ENCODE data around the gene SORCS2. TPM values are rescaled to one million over a fixed set of nuclear protein-coding genes. Genes with fewer than 3 reads are reported as not detected.

Gene SORCS2
- total RNA-seq, 4 donors from 2014 or later, result 1.1 to 2.5 (median 2.0) TPM

GRCh38 chr4:7711307-7711963 lies 519.1 kb downstream of the SORCS2 start:
- WGBS, 2 donors, result 85 to 91% methylated on average over 6 to 7 of the region's 10 CpGs
- no peak overlapping the region for H3K4me3 ChIP-seq
- no peak for DNase-seq
- intact Hi-C loops (cut with DNase I), result no loop called here
- H3K9me3 ChIP-seq, result no peaks in the 10 kb centered on the region
- no peaks in the 10 kb centered on the region for H3K36me3 ChIP-seq
- H3K27me3 ChIP-seq, result no peaks in the 10 kb centered on the region
- no peaks in the 10 kb centered on the region for H3K4me1 ChIP-seq
- H3K27ac ChIP-seq, result no peak overlapping the region
- no peak for TF ChIP-seq POLR2A (IDR thresholded peaks at IDR 0.05)
- TF ChIP-seq, protein P1, sequence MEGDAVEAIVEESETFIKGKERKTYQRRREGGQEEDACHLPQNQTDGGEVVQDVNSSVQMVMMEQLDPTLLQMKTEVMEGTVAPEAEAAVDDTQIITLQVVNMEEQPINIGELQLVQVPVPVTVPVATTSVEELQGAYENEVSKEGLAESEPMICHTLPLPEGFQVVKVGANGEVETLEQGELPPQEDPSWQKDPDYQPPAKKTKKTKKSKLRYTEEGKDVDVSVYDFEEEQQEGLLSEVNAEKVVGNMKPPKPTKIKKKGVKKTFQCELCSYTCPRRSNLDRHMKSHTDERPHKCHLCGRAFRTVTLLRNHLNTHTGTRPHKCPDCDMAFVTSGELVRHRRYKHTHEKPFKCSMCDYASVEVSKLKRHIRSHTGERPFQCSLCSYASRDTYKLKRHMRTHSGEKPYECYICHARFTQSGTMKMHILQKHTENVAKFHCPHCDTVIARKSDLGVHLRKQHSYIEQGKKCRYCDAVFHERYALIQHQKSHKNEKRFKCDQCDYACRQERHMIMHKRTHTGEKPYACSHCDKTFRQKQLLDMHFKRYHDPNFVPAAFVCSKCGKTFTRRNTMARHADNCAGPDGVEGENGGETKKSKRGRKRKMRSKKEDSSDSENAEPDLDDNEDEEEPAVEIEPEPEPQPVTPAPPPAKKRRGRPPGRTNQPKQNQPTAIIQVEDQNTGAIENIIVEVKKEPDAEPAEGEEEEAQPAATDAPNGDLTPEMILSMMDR (IDR thresholded peaks at IDR 0.05), result no peak

DNA sequence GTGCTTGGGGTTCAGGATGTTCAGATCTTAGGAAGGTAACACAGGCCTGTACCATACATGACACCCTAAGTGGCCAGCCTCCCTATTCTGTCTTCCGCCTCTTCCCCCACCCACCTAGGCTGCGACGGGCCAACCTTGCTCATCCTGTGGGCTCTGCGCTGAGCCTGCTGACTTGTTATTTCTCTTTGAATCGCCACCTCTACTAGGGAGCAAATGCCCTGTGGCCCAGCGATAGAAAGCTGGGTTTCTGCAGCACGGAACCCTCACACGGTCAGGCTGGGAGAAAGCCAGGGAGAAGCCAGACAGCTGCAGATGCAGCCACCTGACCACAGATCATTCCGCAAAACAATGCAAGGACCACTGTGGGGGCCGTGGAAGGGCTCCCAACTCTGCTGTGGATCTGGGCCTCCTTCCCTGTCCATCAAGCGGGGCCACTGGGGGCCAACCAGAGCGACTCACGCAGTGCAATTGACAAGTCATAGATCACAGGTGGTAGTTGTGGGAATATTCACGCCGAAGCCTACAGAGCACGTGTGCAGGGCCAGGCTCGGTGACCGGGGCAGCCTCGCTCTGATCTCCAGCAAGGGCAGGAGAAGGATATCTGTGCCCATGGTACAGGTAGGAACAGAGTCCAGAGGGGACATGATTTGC lies 519.8 kb downstream of the SORCS2 start:
- DNase-seq, result no peak
- Histone ChIP-seq H3K27ac (no peak overlapping the region), H3K27me3 (peaks cover 0 to 5% (median 0%) of the 10 kb centered on the region in 4 donors), H3K36me3 (no peaks in the 10 kb centered on the region), H3K4me3 (no peak overlapping the region), H3K4me1 (no peaks in the 10 kb centered on the region), H3K9me3 (no peaks in the 10 kb centered on the region)
- intact Hi-C loops (cut with DNase I), result no loop called here
- WGBS, 2 donors, result 88 to 92% methylated on average over 5 to 10 of the region's 19 CpGs
- TF ChIP-seq POLR2A (IDR thresholded peaks at IDR 0.05), result no peak
- TF ChIP-seq, protein P1 (IDR thresholded peaks at IDR 0.05), result no peak

GRCh38 chr4:7713757-7714156 lies 521.4 kb downstream of the SORCS2 start:
- TF ChIP-seq POLR2A (IDR thresholded peaks at IDR 0.05), result no peak
- TF ChIP-seq, protein P1 (IDR thresholded peaks at IDR 0.05), result no peak
- Histone ChIP-seq H3K4me1 (no peaks in the 10 kb centered on the region), H3K27ac (no peak overlapping the region), H3K36me3 (no peaks in the 10 kb centered on the region), H3K27me3 (peaks cover 0 to 15% (median 0%) of the 10 kb centered on the region in 4 donors), H3K4me3 (no peak overlapping the region), H3K9me3 (no peaks in the 10 kb centered on the region)
- no peak for DNase-seq
- intact Hi-C loops (cut with DNase I), result no loop called here
- 71% methylated on average over 1 of the region's 7 CpGs for WGBS, 2 donors

DNA sequence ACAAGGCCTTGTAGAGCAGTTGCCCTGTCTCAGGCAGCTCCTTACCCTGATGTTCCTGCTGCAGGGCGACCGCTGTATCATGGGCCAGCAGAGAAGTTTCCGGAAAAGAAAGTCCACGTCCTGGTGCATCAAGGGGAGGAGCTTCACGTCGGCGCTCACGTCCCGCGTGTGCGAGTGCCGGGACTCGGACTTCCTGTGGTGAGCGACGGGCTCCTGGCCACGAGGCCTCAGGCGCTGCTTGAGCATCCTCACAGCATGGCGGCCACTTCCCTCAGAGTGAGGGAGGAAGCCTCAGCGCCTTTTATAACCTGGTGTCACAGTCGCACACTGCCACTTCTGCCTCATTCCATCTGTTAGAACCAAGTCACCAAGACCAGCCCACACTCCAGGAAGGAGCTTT lies 521.8 kb downstream of the SORCS2 start:
- H3K9me3 ChIP-seq, result no peaks in the 10 kb centered on the region
- peaks cover 0 to 19% (median 0%) of the 10 kb centered on the region in 4 donors for H3K27me3 ChIP-seq
- intact Hi-C loops (cut with DNase I), result no loop called here
- 95 to 100% methylated on average over 1 to 18 of the region's 20 CpGs for WGBS, 2 donors
- TF ChIP-seq POLR2A (IDR thresholded peaks at IDR 0.05), result no peak
- TF ChIP-seq, protein P1 (IDR thresholded peaks at IDR 0.05), result no peak
- H3K36me3 ChIP-seq, result no peaks in the 10 kb centered on the region
- peaks cover 0 to under 1% (median 0%) of the 10 kb centered on the region in 3 donors for H3K4me1 ChIP-seq
- H3K4me3 ChIP-seq, result no peak overlapping the region
- no peak for DNase-seq
- no peak overlapping the region for H3K27ac ChIP-seq

GRCh38 chr4:7714738-7715137 lies 522.4 kb downstream of the SORCS2 start:
- H3K36me3 ChIP-seq, result no peaks in the 10 kb centered on the region
- peaks cover 0 to 5% (median 0%) of the 10 kb centered on the region in 3 donors for H3K4me1 ChIP-seq
- 80 to 100% methylated on average over 1 of the region's 1 CpG for WGBS, 2 donors
- no peak for DNase-seq
- H3K27me3 ChIP-seq, result peaks cover 0 to 24% (median 0%) of the 10 kb centered on the region in 4 donors
- no peak overlapping the region for H3K27ac ChIP-seq
- TF ChIP-seq, protein P1 (IDR thresholded peaks at IDR 0.05), result no peak
- TF ChIP-seq POLR2A (IDR thresholded peaks at IDR 0.05), result no peak
- H3K9me3 ChIP-seq, result no peaks in the 10 kb centered on the region
- H3K4me3 ChIP-seq, result no peak overlapping the region
- intact Hi-C loops (cut with DNase I), result no loop called here

Measured in esophagus squamous epithelium (tissue), 5 donors.